B cell (primary cell): ENCODE measurements around the gene FILIP1.

Experiments used
- EZH2 ChIP-seq: IDR thresholded peaks from 2 replicates; pipeline ENCODE4 v1.6.1; 2012; ENCODE audit warnings: borderline replicate concordance, low read depth, mild to moderate bottlenecking, moderate library complexity, low read length; ENCODE audit not compliant: insufficient read depth, poor library complexity, severe bottlenecking
- TF ChIP-seq, protein P1 (sequence below): fragments of 200-600 bp; IDR thresholded peaks from one replicate; pipeline ENCODE4 v1.8.0; 2022; ENCODE audit warnings: antibody characterized with exemption, mild to moderate bottlenecking

DNA sequence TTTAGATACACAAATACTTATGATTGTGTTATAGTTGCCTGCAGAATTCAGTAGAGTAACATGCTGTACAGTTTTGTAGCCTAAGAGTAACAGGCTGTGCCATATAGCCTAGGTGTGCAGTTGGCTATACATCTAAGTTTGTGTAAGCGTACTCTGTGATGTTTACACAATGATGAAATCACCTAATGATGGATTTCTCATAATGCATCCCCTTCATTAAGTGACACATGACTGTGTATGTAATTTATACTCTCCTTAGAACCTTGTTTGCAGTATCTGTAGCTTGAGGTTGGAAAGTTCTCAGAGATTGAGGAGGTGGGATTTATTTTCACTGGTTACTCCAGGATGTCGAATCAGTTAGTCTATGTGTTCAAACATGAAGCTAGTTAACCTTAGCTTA lies 142.0 kb downstream of the FILIP1 start:
- no peak for TF ChIP-seq EZH2
- TF ChIP-seq, protein P1, sequence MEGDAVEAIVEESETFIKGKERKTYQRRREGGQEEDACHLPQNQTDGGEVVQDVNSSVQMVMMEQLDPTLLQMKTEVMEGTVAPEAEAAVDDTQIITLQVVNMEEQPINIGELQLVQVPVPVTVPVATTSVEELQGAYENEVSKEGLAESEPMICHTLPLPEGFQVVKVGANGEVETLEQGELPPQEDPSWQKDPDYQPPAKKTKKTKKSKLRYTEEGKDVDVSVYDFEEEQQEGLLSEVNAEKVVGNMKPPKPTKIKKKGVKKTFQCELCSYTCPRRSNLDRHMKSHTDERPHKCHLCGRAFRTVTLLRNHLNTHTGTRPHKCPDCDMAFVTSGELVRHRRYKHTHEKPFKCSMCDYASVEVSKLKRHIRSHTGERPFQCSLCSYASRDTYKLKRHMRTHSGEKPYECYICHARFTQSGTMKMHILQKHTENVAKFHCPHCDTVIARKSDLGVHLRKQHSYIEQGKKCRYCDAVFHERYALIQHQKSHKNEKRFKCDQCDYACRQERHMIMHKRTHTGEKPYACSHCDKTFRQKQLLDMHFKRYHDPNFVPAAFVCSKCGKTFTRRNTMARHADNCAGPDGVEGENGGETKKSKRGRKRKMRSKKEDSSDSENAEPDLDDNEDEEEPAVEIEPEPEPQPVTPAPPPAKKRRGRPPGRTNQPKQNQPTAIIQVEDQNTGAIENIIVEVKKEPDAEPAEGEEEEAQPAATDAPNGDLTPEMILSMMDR, result no peak
